ENCODE measurements around the gene CCDC106.

CCDC106 gene

DNA sequence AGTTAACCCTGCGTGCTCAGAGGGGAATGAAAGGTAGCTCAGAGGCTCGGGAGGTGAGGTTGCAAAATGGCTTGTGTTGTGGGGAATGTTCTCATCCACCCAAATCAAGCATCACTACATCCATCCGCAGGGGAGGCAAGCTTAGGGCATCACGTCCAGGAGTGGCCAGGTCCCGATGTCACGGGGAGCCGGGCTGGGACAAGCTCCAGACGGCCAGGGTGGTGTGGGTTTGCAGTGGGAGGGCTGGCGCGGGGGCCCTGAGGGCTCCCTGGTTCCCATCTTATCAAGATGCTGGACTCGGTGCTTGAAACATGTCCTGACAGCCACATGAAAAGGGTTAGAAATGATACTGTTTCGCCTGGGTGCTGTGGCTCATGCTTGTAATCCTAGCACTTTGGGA is 52.8 kb downstream of the CCDC106 start:
- no peak for DNase-seq

DNA sequence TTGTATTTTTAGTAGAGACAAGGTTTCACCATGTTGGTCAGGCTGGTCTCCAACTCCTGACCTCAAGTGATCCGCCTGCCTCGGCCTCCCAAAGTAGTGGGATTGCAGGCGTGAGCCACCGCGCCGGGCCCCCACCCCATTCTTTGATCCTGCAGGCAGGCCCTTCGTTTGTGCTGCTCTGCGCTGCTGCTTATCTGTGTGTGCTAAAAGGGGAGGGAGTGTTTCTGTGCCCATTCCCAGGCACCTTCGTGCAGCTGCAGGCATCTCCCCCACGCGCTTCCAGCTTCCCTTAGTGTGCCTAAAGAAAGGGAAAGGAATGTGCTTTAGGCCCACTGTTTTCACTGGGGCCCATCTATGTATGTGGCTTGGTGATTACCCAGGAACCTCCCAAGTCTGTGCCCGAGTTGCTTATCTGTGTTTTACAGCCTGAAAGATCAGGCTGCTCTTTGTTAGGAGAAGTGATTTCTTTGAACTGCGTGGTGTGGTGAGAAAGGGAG is 54.2 kb downstream of the CCDC106 start:
- no peak for DNase-seq

All from NCI-H2107 (cell line).